GM20000 (cell line): ENCODE results near the gene TBC1D4.

Experiments
- DNase-seq: peaks from one replicate; pipeline ENCODE4 v3.0.0; 2012; ENCODE audit warnings: low spot score
- CTCF ChIP-seq: IDR thresholded peaks from 2 replicates; pipeline ENCODE4 v1.5.1; 2012; ENCODE audit warnings: mild to moderate bottlenecking, control low read depth; ENCODE audit errors: extremely low read depth, missing control alignments

Gene TBC1D4

GRCh38 chr13:75482070-75482819, at the start of gene TBC1D4:
Gene TBC1D4, minus strand, starts transcription at chr13:75482169. Its CDS starts 402 bp downstream, at chr13:75481767.
- peak; percentile 87 for DNase-seq
- TF ChIP-seq CTCF: peak; percentile 83

DNA sequence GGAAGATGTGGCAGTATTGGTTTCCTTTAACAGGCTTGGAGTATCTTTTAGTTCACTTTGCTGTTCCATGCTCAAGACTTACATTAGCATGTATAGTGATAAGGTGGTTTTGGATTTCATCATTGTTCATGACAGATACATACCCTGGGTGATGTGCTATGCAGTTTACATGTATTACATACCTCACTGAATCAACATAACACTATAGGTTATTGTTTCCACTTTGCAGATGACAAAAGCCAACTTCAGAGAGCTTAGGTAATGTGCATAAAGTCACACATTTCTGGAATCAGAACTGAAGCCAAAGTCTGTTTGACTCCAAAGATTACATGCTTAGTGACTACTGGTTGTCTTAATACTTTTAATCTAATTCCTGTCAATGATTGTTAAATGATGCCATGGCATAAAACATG, 48.6 kb upstream of the TBC1D4 start:
- no peak for DNase-seq
- TF ChIP-seq CTCF: no peak

DNA sequence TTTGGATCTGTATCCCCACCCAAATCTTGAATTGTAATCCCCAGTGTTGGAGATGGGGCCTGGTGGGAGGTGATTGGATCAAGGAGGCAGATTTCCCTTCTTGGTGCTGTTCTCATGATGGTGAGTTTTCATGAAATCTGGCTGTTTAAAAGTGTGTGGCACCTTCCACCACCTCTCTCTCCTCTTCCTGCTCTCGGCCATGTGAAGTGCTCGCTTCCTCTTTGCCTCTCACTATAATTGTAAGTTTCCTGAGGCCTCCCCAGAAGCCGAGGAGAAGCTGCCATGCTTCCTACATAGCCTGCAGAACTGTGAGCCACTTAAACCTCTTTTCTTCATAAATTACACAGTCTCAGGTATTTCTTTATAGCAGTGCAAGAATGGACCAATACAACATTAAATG, 40.0 kb upstream of the TBC1D4 start:
- DNase-seq: no peak
- no peak for TF ChIP-seq CTCF

GRCh38 chr13:75518439-75519088, 36.6 kb upstream of the TBC1D4 start:
- no peak for TF ChIP-seq CTCF
- DNase-seq: no peak

- no peak for TF ChIP-seq CTCF
- DNase-seq: no peak
These were observed 32.4 kb upstream of the TBC1D4 start for GRCh38 chr13:75514080-75514995.

- TF ChIP-seq CTCF: no peak
- no peak for DNase-seq
These were observed 31.3 kb upstream of the TBC1D4 start for GRCh38 chr13:75513271-75513670.

- peak; percentile 81 for DNase-seq
- no peak for TF ChIP-seq CTCF
These were observed 30.3 kb upstream of the TBC1D4 start for GRCh38 chr13:75512253-75512652.
